Activated CD8-positive, alpha-beta T cell treated with anti-CD3 and anti-CD28 coated beads, Interleukin-2, amount 10 ng/mL, durations not matched to agents 7 days and 5 days (primary cell): ENCODE data around the gene TLNRD1. TPM values are rescaled to one million over a fixed set of nuclear protein-coding genes. Genes with fewer than 3 reads are reported as not detected.

Experiments
- ATAC-seq: fragments of 150-1000 bp; cut with Tn5 transposase; one replicate; pipeline ENCODE4 v1.10.0; 2021; ENCODE audit warnings: moderate library complexity
- CTCF ChIA-PET: fragments of 350-600 bp; sonication (Branson Sonifier 250); formaldehyde crosslinking; loops from one replicate; lab custom pipeline; 2021; ENCODE audit warnings: antibody characterized with exemption; lab: Charles Lee
- POLR2A ChIA-PET: fragments of 350-600 bp; sonication (Branson Sonifier 250); formaldehyde crosslinking; loops from one replicate; lab custom pipeline; 2021; ENCODE audit warnings: antibody characterized with exemption; lab: Charles Lee
- DNase-seq: peaks from one replicate; pipeline ENCODE4 v3.0.0-alpha.2; 2020
- H3K27ac Mint-ChIP-seq: one replicate; pipeline ENCODE4 v1.8.0; 2021; ENCODE audit warnings: mild to moderate bottlenecking, mixed read lengths
- H3K27me3 Mint-ChIP-seq: one replicate; pipeline ENCODE4 v1.8.0; 2021; ENCODE audit warnings: low read depth, mixed read lengths
- H3K36me3 Mint-ChIP-seq: one replicate; pipeline ENCODE4 v1.8.0; 2021; ENCODE audit warnings: low read depth, mixed read lengths
- H3K4me1 Mint-ChIP-seq: one replicate; pipeline ENCODE4 v1.8.0; 2021; ENCODE audit warnings: low read depth, mixed read lengths
- H3K4me3 Mint-ChIP-seq: one replicate; pipeline ENCODE4 v1.8.0; 2021; ENCODE audit warnings: mild to moderate bottlenecking, mixed read lengths
- H3K9me3 Mint-ChIP-seq: one replicate; pipeline ENCODE4 v1.8.0; 2022; ENCODE audit warnings: mixed read lengths; ENCODE audit not compliant: insufficient read depth
- total RNA-seq, 2 experiments: library from RNA; stranded (reverse); gene quantifications; one replicate each; pipeline ENCODE4 v1.2.3, GENCODE V29; 2021

Gene TLNRD1
- total RNA-seq, 2 experiments from 2014 or later: 32.3 to 33.8 TPM

- CTCF ChIA-PET: interaction anchor here (0.8 to 2.4 kb wide), 8 partner anchors 9 to 287 kb away, joined by 3 to 20 read pairs (median 6); no protein-coding TSS in a partner anchor
- H3K27me3 Mint-ChIP-seq: no peaks in the 10 kb centered on the region
- no peak overlapping the region for H3K27ac Mint-ChIP-seq
- H3K4me3 Mint-ChIP-seq: no peak overlapping the region
- peaks cover 49% of the 10 kb centered on the region for H3K36me3 Mint-ChIP-seq
- ATAC-seq: no peak
- H3K9me3 Mint-ChIP-seq: no peaks in the 10 kb centered on the region
- DNase-seq: no peak
- peaks cover 51% of the 10 kb centered on the region for H3K4me1 Mint-ChIP-seq
- POLR2A ChIA-PET: interaction anchor here (0.9 kb wide), 1 partner anchor 22 kb away, joined by 4 read pairs; the partner anchor contains the start of gene TLNRD1
These were observed 21.1 kb upstream of the TLNRD1 start for GRCh38 chr15:80979538-80980200.

- H3K4me3 Mint-ChIP-seq: no peak overlapping the region
- no peak overlapping the region for H3K27ac Mint-ChIP-seq
- peaks cover 51% of the 10 kb centered on the region for H3K36me3 Mint-ChIP-seq
- ChIA-PET POLR2A (no interaction called here), CTCF (interaction anchor here (1.0 kb wide), 1 partner anchor 12 kb away, joined by 3 read pairs; no protein-coding TSS in a partner anchor)
- DNase-seq (no peak), ATAC-seq (no peak)
- no peaks in the 10 kb centered on the region for H3K27me3 Mint-ChIP-seq
- no peaks in the 10 kb centered on the region for H3K9me3 Mint-ChIP-seq
- H3K4me1 Mint-ChIP-seq: peaks cover 52% of the 10 kb centered on the region
These were observed 18.5 kb upstream of the TLNRD1 start for GRCh38 chr15:80982205-80982604.

DNA sequence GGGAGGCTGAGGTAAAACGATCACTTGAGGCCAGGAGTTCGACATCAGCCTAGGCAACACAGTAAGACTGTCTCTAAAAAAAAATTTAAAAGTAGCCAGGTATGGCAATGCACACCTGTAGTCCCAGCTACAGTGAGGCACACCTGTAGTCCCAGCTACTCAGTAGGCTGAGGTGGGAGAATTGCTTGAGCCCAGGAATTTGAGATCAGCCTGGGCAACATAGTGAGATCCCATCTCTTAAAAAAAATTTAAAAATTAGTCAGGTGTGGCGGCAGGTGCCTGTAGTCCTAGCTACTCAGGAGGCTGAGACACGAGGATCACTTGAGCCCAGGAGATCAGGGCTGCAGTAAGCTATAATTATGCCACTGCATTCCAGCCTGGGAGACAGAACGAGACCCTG is 17.9 kb upstream of the TLNRD1 start:
- H3K36me3 Mint-ChIP-seq: peaks cover 46% of the 10 kb centered on the region
- no peaks in the 10 kb centered on the region for H3K27me3 Mint-ChIP-seq
- no peak for ATAC-seq
- H3K9me3 Mint-ChIP-seq: no peaks in the 10 kb centered on the region
- H3K4me1 Mint-ChIP-seq: peaks cover 47% of the 10 kb centered on the region
- no peak overlapping the region for H3K27ac Mint-ChIP-seq
- DNase-seq: no peak
- ChIA-PET CTCF (interaction anchor here (1.0 kb wide), 1 partner anchor 13 kb away, joined by 3 read pairs; no protein-coding TSS in a partner anchor), POLR2A (no interaction called here)
- H3K4me3 Mint-ChIP-seq: no peak overlapping the region

DNA sequence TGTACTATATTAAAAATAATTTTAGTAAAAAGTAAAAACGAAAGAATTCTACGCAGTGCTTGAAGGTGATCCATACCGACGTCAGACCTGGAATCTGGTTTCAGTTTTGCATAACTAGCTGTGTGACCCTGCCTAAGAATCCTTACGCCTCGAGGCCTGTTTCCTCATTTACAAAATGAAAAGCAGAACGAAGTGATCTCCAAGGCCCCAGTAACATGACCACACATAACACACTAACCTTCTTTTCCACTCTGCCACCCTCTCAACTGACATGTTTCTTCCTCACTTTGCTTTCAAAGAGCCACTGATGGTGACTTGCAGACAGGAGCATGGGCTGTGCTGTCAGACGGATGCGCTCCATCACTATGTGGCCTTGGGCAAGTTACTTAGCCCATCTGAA is 15.9 kb upstream of the TLNRD1 start:
- no peak for DNase-seq
- H3K36me3 Mint-ChIP-seq: peaks cover 50% of the 10 kb centered on the region
- POLR2A ChIA-PET: no interaction called here
- no peak overlapping the region for H3K27ac Mint-ChIP-seq
- H3K9me3 Mint-ChIP-seq: no peaks in the 10 kb centered on the region
- H3K27me3 Mint-ChIP-seq: no peaks in the 10 kb centered on the region
- H3K4me3 Mint-ChIP-seq: no peak overlapping the region
- peaks cover 52% of the 10 kb centered on the region for H3K4me1 Mint-ChIP-seq
- no peak for ATAC-seq
- CTCF ChIA-PET: interaction anchor here (3.0 to 4.6 kb wide), 2 partner anchors 15 to 282 kb away, joined by 10 to 30 read pairs; no protein-coding TSS in a partner anchor

DNA sequence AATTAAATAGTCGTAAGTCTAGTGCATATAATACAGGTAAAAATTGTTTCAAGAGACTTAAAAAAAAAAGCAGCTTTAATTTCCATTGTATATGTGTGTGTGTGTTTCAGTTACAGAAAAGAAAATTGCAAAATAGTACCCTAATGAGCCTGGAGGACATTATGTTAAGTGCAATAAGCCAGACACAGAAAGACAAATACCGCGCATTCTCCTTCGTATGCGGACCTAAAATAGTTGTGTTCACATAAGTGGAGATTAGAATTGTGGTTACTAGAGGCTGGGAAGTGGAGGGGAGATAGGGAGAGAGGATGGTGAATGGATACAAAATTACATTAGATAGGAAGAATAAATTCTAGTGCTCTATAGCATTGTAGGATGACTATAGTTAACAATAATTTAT is 14.7 kb upstream of the TLNRD1 start:
- Mint-ChIP-seq H3K36me3 (peaks cover 45% of the 10 kb centered on the region), H3K4me1 (peaks cover 63% of the 10 kb centered on the region), H3K27me3 (no peaks in the 10 kb centered on the region), H3K9me3 (no peaks in the 10 kb centered on the region), H3K27ac (no peak overlapping the region), H3K4me3 (no peak overlapping the region)
- ATAC-seq: no peak
- ChIA-PET CTCF (interaction anchor here (0.8 to 4.6 kb wide), 4 partner anchors 16 to 281 kb away, joined by 3 to 30 read pairs (median 7); partner anchors contain the start of gene CEMIP), POLR2A (no interaction called here)
- no peak for DNase-seq

GRCh38 chr15:80986487-80986886 is 14.2 kb upstream of the TLNRD1 start:
- DNase-seq: no peak
- H3K27me3 Mint-ChIP-seq: no peaks in the 10 kb centered on the region
- H3K4me3 Mint-ChIP-seq: no peak overlapping the region
- CTCF ChIA-PET: interaction anchor here (1.1 to 4.6 kb wide), 3 partner anchors 16 to 280 kb away, joined by 4 to 30 read pairs (median 10); partner anchors contain the start of gene CEMIP
- POLR2A ChIA-PET: no interaction called here
- H3K4me1 Mint-ChIP-seq: peaks cover 68% of the 10 kb centered on the region
- H3K36me3 Mint-ChIP-seq: peaks cover 45% of the 10 kb centered on the region
- H3K27ac Mint-ChIP-seq: no peak overlapping the region
- ATAC-seq: no peak
- H3K9me3 Mint-ChIP-seq: no peaks in the 10 kb centered on the region

DNA sequence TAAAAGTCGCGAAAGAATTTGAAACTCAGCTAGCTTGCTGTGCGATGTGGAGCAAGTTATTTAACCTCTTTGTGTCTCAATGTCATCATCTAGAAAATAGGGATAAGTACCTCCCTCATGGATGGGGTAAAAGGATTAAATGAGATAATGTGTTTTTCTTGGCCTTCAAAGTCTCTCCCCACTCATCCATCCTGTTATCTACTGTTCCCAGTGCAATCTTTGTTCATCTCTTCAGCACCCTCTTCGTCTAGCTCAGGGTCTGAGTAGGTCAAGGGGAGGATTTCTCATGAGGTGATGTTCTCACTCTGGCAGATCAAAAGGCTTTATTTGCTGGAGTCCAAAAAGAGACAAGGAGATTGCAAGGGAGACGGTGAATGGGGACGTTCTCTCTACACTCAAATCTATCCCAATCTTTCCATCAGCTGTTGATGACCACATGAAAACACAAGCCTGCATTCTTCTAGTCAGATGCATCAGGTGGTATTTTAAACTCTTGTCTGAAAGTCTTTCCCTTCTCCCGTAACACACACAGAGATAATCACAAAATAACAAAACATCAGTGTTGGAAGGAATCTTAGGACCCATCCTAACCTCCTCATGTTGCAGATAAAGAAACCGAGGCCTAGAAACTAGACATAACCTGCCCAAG is 12.5 kb upstream of the TLNRD1 start:
- no peak for ATAC-seq
- DNase-seq: no peak
- Mint-ChIP-seq H3K4me3 (peak overlapping the region; percentile 97), H3K27ac (peak overlapping the region; percentile 98), H3K36me3 (peaks cover 36% of the 10 kb centered on the region), H3K27me3 (no peaks in the 10 kb centered on the region), H3K9me3 (no peaks in the 10 kb centered on the region), H3K4me1 (peaks cover 71% of the 10 kb centered on the region)
- CTCF ChIA-PET: interaction anchor here (0.7 to 4.6 kb wide), 5 partner anchors 9 to 278 kb away, joined by 3 to 30 read pairs (median 3); no protein-coding TSS in a partner anchor
- POLR2A ChIA-PET: interaction anchor here (4.6 kb wide), 1 partner anchor 13 kb away, joined by 49 read pairs; the partner anchor contains the start of gene TLNRD1

- ChIA-PET CTCF (interaction anchor here (2.2 to 4.6 kb wide), 2 partner anchors 19 to 278 kb away, joined by 7 to 30 read pairs; no protein-coding TSS in a partner anchor), POLR2A (interaction anchor here (0.7 to 4.6 kb wide), 2 partner anchors 12 to 307 kb away, joined by 3 to 49 read pairs; partner anchors contain the start of gene TLNRD1)
- peaks cover 34% of the 10 kb centered on the region for H3K36me3 Mint-ChIP-seq
- no peaks in the 10 kb centered on the region for H3K9me3 Mint-ChIP-seq
- peak overlapping the region; percentile 98 for H3K27ac Mint-ChIP-seq
- no peak for DNase-seq
- no peak for ATAC-seq
- H3K27me3 Mint-ChIP-seq: no peaks in the 10 kb centered on the region
- H3K4me1 Mint-ChIP-seq: peaks cover 68% of the 10 kb centered on the region
- peak overlapping the region; percentile 97 for H3K4me3 Mint-ChIP-seq
These were observed 11.6 kb upstream of the TLNRD1 start for GRCh38 chr15:80989081-80989517.

DNA sequence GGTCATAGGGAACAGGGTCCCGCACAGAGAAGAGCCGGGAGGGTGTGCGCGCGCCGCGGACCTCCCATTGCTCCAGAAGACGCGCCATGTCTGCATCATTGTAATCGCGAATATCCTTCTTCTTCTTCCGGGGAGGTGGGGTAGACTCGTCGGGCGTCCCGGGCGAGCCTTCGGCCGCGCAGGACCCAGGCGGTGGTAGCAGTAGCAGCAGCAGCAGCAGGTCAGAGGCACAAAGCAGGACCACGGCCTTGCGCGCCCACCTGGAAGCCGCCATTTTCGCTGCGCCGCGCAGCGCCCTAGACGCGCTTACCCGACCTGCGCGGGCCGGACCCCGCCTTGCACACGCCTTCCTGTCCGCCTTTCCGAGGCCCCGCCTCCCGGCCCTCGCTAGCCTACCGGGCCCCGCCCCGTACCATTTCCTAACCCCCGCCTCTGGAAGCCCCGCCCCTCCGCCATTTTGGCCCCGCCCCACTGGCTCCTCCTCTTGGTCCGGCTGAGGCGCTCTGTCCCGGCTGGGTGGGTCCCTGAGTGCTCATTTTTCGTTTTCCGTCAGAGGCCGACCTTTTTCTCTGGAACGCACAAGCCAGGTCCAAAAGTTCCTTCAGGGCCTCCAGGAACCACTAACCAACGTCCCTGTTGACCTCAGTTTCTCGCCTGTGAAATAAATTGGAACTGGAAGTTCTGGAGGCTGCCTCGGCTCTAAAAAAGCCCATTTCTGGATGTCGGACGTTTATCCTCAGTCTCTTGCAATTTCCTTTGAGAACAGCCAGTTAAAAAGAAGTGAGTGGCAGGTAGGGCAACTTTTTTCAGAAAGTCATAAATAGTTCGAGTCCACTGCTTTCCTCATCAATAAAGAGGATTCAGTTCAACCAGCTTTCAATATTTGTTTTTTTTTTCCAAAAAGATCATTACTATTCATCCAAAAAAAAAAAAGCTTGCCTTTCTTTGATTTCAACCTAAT is 10.9 kb upstream of the TLNRD1 start, which contains the start of gene MESD:
TSS of gene MESD (minus strand) at position 302 of the 961 bp plus-strand sequence. CDS start at position 274, 28 bp downstream.
- H3K27ac Mint-ChIP-seq: peak within 1 kb of the TSS; percentile 98
- CTCF ChIA-PET: interaction anchor here (1.9 to 4.6 kb wide), 4 partner anchors 11 to 277 kb away, joined by 7 to 44 read pairs (median 20); partner anchors contain the start of gene TLNRD1
- no peaks in the 10 kb centered on the region for H3K27me3 Mint-ChIP-seq
- H3K36me3 Mint-ChIP-seq: peaks cover 29% of the 10 kb centered on the region
- POLR2A ChIA-PET: interaction anchor here (0.6 to 4.6 kb wide), 4 partner anchors 11 to 332 kb away, joined by 3 to 49 read pairs (median 4); partner anchors contain the start of gene TLNRD1
- H3K4me3 Mint-ChIP-seq: peak within 1 kb of the TSS; percentile 97
- peaks cover 62% of the 10 kb centered on the region for H3K4me1 Mint-ChIP-seq
- DNase-seq: peak; percentile 98
- H3K9me3 Mint-ChIP-seq: no peaks in the 10 kb centered on the region
- peak; percentile 99 for ATAC-seq

- Mint-ChIP-seq H3K4me1 (peaks cover 57% of the 10 kb centered on the region), H3K27ac (peak overlapping the region; percentile 39), H3K36me3 (peaks cover 28% of the 10 kb centered on the region), H3K9me3 (no peaks in the 10 kb centered on the region), H3K27me3 (no peaks in the 10 kb centered on the region), H3K4me3 (peak overlapping the region; percentile 12)
- ChIA-PET CTCF (interaction anchor here (0.7 to 4.4 kb wide), 10 partner anchors 9 to 275 kb away, joined by 3 to 44 read pairs (median 4); partner anchors contain the start of gene TLNRD1), POLR2A (interaction anchor here (0.6 to 4.6 kb wide), 3 partner anchors 10 to 331 kb away, joined by 3 to 49 read pairs (median 4); partner anchors contain the start of gene TLNRD1)
- DNase-seq (no peak), ATAC-seq (no peak)
These were observed 9.8 kb upstream of the TLNRD1 start for GRCh38 chr15:80990955-80991354.
